Loucy (cell line): ENCODE data around the gene MPHOSPH9.

Source experiments
- H2AFZ ChIP-seq: fragments of 200-600 bp; sonication (generic); 2 replicates; pipeline ENCODE4 v1.6.0; 2016; ENCODE audit warnings: antibody characterized with exemption, mild to moderate bottlenecking, low read length, moderate library complexity
- H3F3A ChIP-seq: fragments of 200-600 bp; 2 replicates; pipeline ENCODE4 v1.6.0; 2016; ENCODE audit warnings: antibody characterized with exemption, low read depth, mild to moderate bottlenecking
- H3K27me3 ChIP-seq: fragments of 200-600 bp; sonication (generic); 2 replicates; pipeline ENCODE4 v1.6.1; 2014; ENCODE audit warnings: low read length, mild to moderate bottlenecking; ENCODE audit not compliant: insufficient read depth, poor library complexity, severe bottlenecking
- H3K36me3 ChIP-seq: fragments of 200-600 bp; sonication (generic); 2 replicates; pipeline ENCODE4 v1.6.1; 2016; ENCODE audit warnings: low read length; ENCODE audit not compliant: insufficient read depth
- H3K4me1 ChIP-seq: fragments of 200-600 bp; sonication (generic); 2 replicates; pipeline ENCODE4 v1.5.1; 2014; ENCODE audit warnings: low read length, mild to moderate bottlenecking; ENCODE audit not compliant: insufficient read depth, poor library complexity, severe bottlenecking
- H3K4me2 ChIP-seq: fragments of 200-600 bp; sonication (generic); 2 replicates; pipeline ENCODE4 v1.6.0; 2014; ENCODE audit warnings: antibody characterized with exemption, low read length, low read depth, mild to moderate bottlenecking; ENCODE audit not compliant: poor library complexity, severe bottlenecking
- H3K4me3 ChIP-seq: fragments of 200-600 bp; sonication (generic); 2 replicates; pipeline ENCODE4 v1.5.1; 2014; ENCODE audit warnings: low read length, mild to moderate bottlenecking, mixed read lengths; ENCODE audit not compliant: poor library complexity, severe bottlenecking
- H3K79me2 ChIP-seq: fragments of 200-600 bp; sonication (generic); 2 replicates; pipeline ENCODE4 v1.6.1; 2014; ENCODE audit warnings: low read length; ENCODE audit not compliant: insufficient read depth
- H3K9ac ChIP-seq: fragments of 200-600 bp; sonication (generic); 2 replicates; pipeline ENCODE4 v1.6.0; 2014; ENCODE audit warnings: mild to moderate bottlenecking, low read depth, low read length, moderate library complexity; ENCODE audit not compliant: poor library complexity, severe bottlenecking
- H3K9me2 ChIP-seq: fragments of 200-600 bp; sonication (generic); replicated peaks from 2 replicates; pipeline ENCODE4 v1.6.1; 2016; ENCODE audit warnings: low read depth, low read length, mixed read lengths
- H3K9me3 ChIP-seq: fragments of 200-600 bp; sonication (generic); 2 replicates; pipeline ENCODE4 v1.6.1; 2014; ENCODE audit warnings: mild to moderate bottlenecking, antibody characterized with exemption, low read length, low read depth; ENCODE audit not compliant: insufficient read depth
- H4K20me1 ChIP-seq: fragments of 200-600 bp; sonication (generic); 2 replicates; pipeline ENCODE4 v1.6.0; 2014; ENCODE audit warnings: antibody characterized with exemption, low read length, mild to moderate bottlenecking; ENCODE audit not compliant: insufficient read depth, poor library complexity, severe bottlenecking
- CTCF ChIP-seq: fragments of 200-600 bp; sonication (generic); conservative IDR thresholded peaks from 2 replicates; pipeline ENCODE4 v1.5.1; 2014; ENCODE audit warnings: mild to moderate bottlenecking, antibody characterized with exemption, low read length
- EZH2phosphoT487 ChIP-seq: fragments of 200-600 bp; IDR thresholded peaks from 2 replicates; pipeline ENCODE4 v1.6.1; 2018; ENCODE audit warnings: antibody characterized with exemption, mild to moderate bottlenecking, moderate library complexity, borderline replicate concordance

MPHOSPH9 gene

GRCh38 chr12:123270214-123271000 is 37.5 kb upstream of the MPHOSPH9 start:
- TF ChIP-seq EZH2phosphoT487 = no peak
- H3K4me1 ChIP-seq = peaks cover 34% of the 10 kb centered on the region
- H3K9me3 ChIP-seq = no peaks in the 10 kb centered on the region
- peaks cover 56% of the 10 kb centered on the region for H3K79me2 ChIP-seq
- peak overlapping the region; percentile 93 for H3K9ac ChIP-seq
- H3F3A ChIP-seq = 0 out of 2 replicates have a peak, but pooled peaks cover 6% of the 10 kb centered on the region
- peak overlapping the region; percentile 90 for H3K4me2 ChIP-seq
- no peaks in the 10 kb centered on the region; the same call in 1 of the 2 replicates for H3K36me3 ChIP-seq
- peak overlapping the region; percentile 92 for H3K4me3 ChIP-seq
- peak overlapping the region; percentile 80 for H2AFZ ChIP-seq
- no peaks in the 10 kb centered on the region for H3K27me3 ChIP-seq
- no peaks in the 10 kb centered on the region for H3K9me2 ChIP-seq
- H4K20me1 ChIP-seq = peaks cover 6% of the 10 kb centered on the region

GRCh38 chr12:123269896-123270213 is 36.9 kb upstream of the MPHOSPH9 start:
- Histone ChIP-seq H4K20me1 (peaks cover 6% of the 10 kb centered on the region), H3K4me2 (peak overlapping the region; percentile 90), H3K79me2 (peaks cover 56% of the 10 kb centered on the region), H3K27me3 (no peaks in the 10 kb centered on the region), H3K9me3 (no peaks in the 10 kb centered on the region), H3K4me1 (peaks cover 34% of the 10 kb centered on the region), H3K9ac (peak overlapping the region; percentile 93), H3K9me2 (no peaks in the 10 kb centered on the region), H2AFZ (peak overlapping the region; percentile 80), H3F3A (0 out of 2 replicates have a peak, but pooled peaks cover 6% of the 10 kb centered on the region), H3K4me3 (peak overlapping the region; percentile 92), H3K36me3 (no peaks in the 10 kb centered on the region; the same call in 1 of the 2 replicates)
- TF ChIP-seq CTCF = no peak
- TF ChIP-seq EZH2phosphoT487 = no peak

GRCh38 chr12:123269395-123269892 is 36.5 kb upstream of the MPHOSPH9 start:
- Histone ChIP-seq H3K36me3 (no peaks in the 10 kb centered on the region; the same call in 1 of the 2 replicates), H3F3A (0 out of 2 replicates have a peak, but pooled peaks cover 6% of the 10 kb centered on the region), H3K9me2 (no peaks in the 10 kb centered on the region), H3K79me2 (peaks cover 57% of the 10 kb centered on the region), H3K9me3 (no peaks in the 10 kb centered on the region), H3K4me2 (peak overlapping the region; percentile 90), H4K20me1 (peaks cover 6% of the 10 kb centered on the region), H3K4me3 (peak overlapping the region; percentile 92), H3K4me1 (peaks cover 34% of the 10 kb centered on the region), H3K9ac (peak overlapping the region; percentile 93), H3K27me3 (no peaks in the 10 kb centered on the region), H2AFZ (peak overlapping the region; percentile 80)
- TF ChIP-seq EZH2phosphoT487 (no peak), CTCF (0 out of 2 replicates have a peak, but pooled peaks have one; percentile 17)
